ENCODE results near the gene ASS1. TPM values are rescaled to one million over a fixed set of nuclear protein-coding genes. Genes with fewer than 3 reads are reported as not detected.

The ASS1 gene
- total and polyA plus RNA-seq, 2 of the 13 experiments (the other 11 are each of a cell fraction or from before 2014, with no cell fraction given) = 77.6 to 122 TPM

GRCh38 chr9:130402645-130403440, 41.9 kb upstream of the ASS1 start (continued):
- TF ChIP-seq ZBTB8A (CRISPR knock-in tag; IDR thresholded peaks at IDR 0.05; ENCODE audit: borderline replicate concordance, low read depth) = no peak

GRCh38 chr9:130405657-130406257, 39.0 kb upstream of the ASS1 start:
- Histone ChIP-seq H3K4me3 (replicated peaks in 1 of 3; ENCODE audit: insufficient read depth in 1 of 3, low read depth in 2 of 3, low read length in 3 of 3) (no peak overlapping the region), H3K27ac (ENCODE audit: extremely low read length, insufficient read depth, low read length) (no peak overlapping the region), H3K27me3 (ENCODE audit: control insufficient read depth in 1 of 2, insufficient read depth in 2 of 2, low read length in 2 of 2) (peaks cover 5 to 28% of the 10 kb centered on the region in 2 experiments; a peak in 2 of 5 replicates), H3K4me2 (ENCODE audit: low read depth, low read length) (no peak overlapping the region), H2AFZ (ENCODE audit: low read length) (no peak overlapping the region), H3K4me1 (ENCODE audit: insufficient read depth, low read length) (no peaks in the 10 kb centered on the region), H3K36me3 (replicated peaks in 1 of 2; ENCODE audit: control insufficient read depth in 1 of 2, insufficient read depth in 2 of 2, low read length in 2 of 2) (no peaks in the 10 kb centered on the region), H3K79me2 (ENCODE audit: insufficient read depth, low read length) (no peaks in the 10 kb centered on the region), H4K20me1 (ENCODE audit: insufficient read depth, low read length) (no peaks in the 10 kb centered on the region), H3K9me3 (ENCODE audit: low read length) (no peaks in the 10 kb centered on the region), H3K9ac (ENCODE audit: insufficient read depth, low read depth, low read length) (no peak overlapping the region)
- DNase-seq (ENCODE audit: low spot score) (no peak), FAIRE-seq (no peak), ATAC-seq (no peak)
- POLR2A ChIA-PET = no interaction called here
- in situ Hi-C loops (cut with HindIII; ENCODE audit: extremely low pct_ligation_motif_present, low pct_unique_long_range_greater_than_20kb) = no loop called here
- intact Hi-C loops (cut with micrococcal nuclease; ENCODE audit: unreplicated experiment) = no loop called here
- BruUV-seq (replicated peaks) = no TSS peak
- WGBS (ENCODE audit: low lambda C conversion rate) = 56% methylated on average over 8 of the region's 22 CpGs
- no peak for TF ChIP-seq JARID2 (CRISPR knock-in tag; IDR thresholded peaks at IDR 0.05; ENCODE audit: insufficient replicate concordance)
- peak; percentile 90 for TF ChIP-seq ZNF768 (CRISPR knock-in tag; IDR thresholded peaks at IDR 0.05)
- CTCF ChIA-PET (ENCODE audit: low intra/inter-chr PET ratio, low total read pairs) = no interaction called here

DNA sequence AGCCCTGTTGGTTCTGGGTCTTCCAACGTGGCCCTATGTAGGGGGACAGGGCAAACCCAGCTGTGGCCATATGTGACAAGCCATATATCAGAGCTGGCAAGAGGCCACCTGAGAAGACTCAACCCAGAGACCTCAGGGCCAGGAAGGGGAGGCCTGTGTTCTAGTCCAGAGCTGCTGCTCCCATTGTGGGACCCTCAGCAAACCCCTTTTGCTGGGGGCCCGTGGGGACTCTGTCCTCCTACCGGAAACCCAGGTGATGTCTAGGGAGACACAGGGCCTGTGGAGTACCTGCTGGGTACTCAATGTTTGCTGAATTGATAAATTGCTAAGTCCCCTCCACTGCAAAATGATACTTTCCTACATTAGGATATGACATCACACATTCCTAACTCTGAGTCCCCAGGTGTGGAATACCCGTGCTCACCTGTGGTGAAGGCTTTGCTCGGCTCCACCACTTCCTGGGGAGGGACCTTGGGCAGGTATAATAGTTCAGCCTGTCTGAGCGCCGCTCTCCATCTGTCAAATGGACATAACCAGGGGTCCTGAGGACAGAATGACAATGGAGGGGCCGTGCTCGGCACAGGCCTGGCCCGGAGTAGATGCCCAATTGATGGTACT, 38.4 kb upstream of the ASS1 start:
- Histone ChIP-seq H4K20me1 (ENCODE audit: insufficient read depth, low read length) (no peaks in the 10 kb centered on the region), H3K9ac (ENCODE audit: insufficient read depth, low read depth, low read length) (no peak overlapping the region), H3K79me2 (ENCODE audit: insufficient read depth, low read length) (no peaks in the 10 kb centered on the region), H3K36me3 (replicated peaks in 1 of 2; ENCODE audit: control insufficient read depth in 1 of 2, insufficient read depth in 2 of 2, low read length in 2 of 2) (no peaks in the 10 kb centered on the region), H3K4me1 (ENCODE audit: insufficient read depth, low read length) (no peaks in the 10 kb centered on the region), H2AFZ (ENCODE audit: low read length) (no peak overlapping the region), H3K9me3 (ENCODE audit: low read length) (no peaks in the 10 kb centered on the region), H3K27ac (ENCODE audit: extremely low read length, insufficient read depth, low read length) (no peak overlapping the region), H3K27me3 (ENCODE audit: control insufficient read depth in 1 of 2, insufficient read depth in 2 of 2, low read length in 2 of 2) (peaks cover 5 to 28% of the 10 kb centered on the region in 2 experiments; a peak in 2 of 5 replicates), H3K4me3 (replicated peaks in 1 of 3; ENCODE audit: insufficient read depth in 1 of 3, low read depth in 2 of 3, low read length in 3 of 3) (no peak overlapping the region), H3K4me2 (ENCODE audit: low read depth, low read length) (no peak overlapping the region)
- no peak for ATAC-seq
- DNase-seq (ENCODE audit: low spot score) = no peak
- FAIRE-seq = no peak
- ChIA-PET CTCF (ENCODE audit: low intra/inter-chr PET ratio, low total read pairs) (no interaction called here), POLR2A (no interaction called here)
- intact Hi-C loops (cut with micrococcal nuclease; ENCODE audit: unreplicated experiment) = no loop called here
- no TSS peak for BruUV-seq (replicated peaks)
- in situ Hi-C loops (cut with HindIII; ENCODE audit: extremely low pct_ligation_motif_present, low pct_unique_long_range_greater_than_20kb) = no loop called here
- 59% methylated on average over 8 of the region's 10 CpGs for WGBS (ENCODE audit: low lambda C conversion rate)
- TF ChIP-seq SMAD9 (CRISPR knock-in tag; IDR thresholded peaks at IDR 0.05) (no peak), GATAD1 (CRISPR knock-in tag; IDR thresholded peaks at IDR 0.05) (no peak), ZNF790 (CRISPR knock-in tag; IDR thresholded peaks at IDR 0.05; ENCODE audit: borderline replicate concordance) (no peak), SRF (IDR thresholded peaks at IDR 0.05; ENCODE audit: low read depth, low read length) (no peak), ZNF225 (CRISPR knock-in tag; IDR thresholded peaks at IDR 0.05) (no peak), ZZZ3 (CRISPR knock-in tag; IDR thresholded peaks at IDR 0.05; ENCODE audit: borderline replicate concordance) (no peak), GTF3A (CRISPR knock-in tag; conservative IDR thresholded peaks at IDR 0.05) (no peak), ZSCAN22 (CRISPR knock-in tag; IDR thresholded peaks at IDR 0.05) (no peak), ZFP37 (CRISPR knock-in tag; IDR thresholded peaks at IDR 0.05; ENCODE audit: borderline replicate concordance) (no peak), PAF1 (CRISPR knock-in tag; IDR thresholded peaks at IDR 0.05) (no peak), KDM5A (IDR thresholded peaks at IDR 0.05; ENCODE audit: borderline replicate concordance, low read length) (no peak), KLF6 (CRISPR knock-in tag; IDR thresholded peaks at IDR 0.05) (no peak)
- TF ChIP-seq, protein P1, sequence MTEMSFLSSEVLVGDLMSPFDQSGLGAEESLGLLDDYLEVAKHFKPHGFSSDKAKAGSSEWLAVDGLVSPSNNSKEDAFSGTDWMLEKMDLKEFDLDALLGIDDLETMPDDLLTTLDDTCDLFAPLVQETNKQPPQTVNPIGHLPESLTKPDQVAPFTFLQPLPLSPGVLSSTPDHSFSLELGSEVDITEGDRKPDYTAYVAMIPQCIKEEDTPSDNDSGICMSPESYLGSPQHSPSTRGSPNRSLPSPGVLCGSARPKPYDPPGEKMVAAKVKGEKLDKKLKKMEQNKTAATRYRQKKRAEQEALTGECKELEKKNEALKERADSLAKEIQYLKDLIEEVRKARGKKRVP (CRISPR knock-in tag; IDR thresholded peaks at IDR 0.05) = no peak

Data from HepG2 (cell line).